ENCODE data around the gene AHSA1. TPM values are rescaled to one million over a fixed set of nuclear protein-coding genes. Genes with fewer than 3 reads are reported as not detected.
A peak's percentile ranks its signal among the peaks of the same experiment; 100 is the strongest.

The AHSA1 gene
- total RNA-seq, 3 donors from 2014 or later: 81.0 to 121 (median 110) TPM

- Histone ChIP-seq H3K27me3 (no peaks in the 10 kb centered on the region), H3K4me3 (no peak overlapping the region), H3K4me1 (no peaks in the 10 kb centered on the region), H3K9me3 (no peaks in the 10 kb centered on the region), H3K27ac (no peak overlapping the region), H3K36me3 (peaks cover 24% of the 10 kb centered on the region)
- DNase-seq (ENCODE audit: low spot score in 2 of 2): no peak
- TF ChIP-seq, protein P1, sequence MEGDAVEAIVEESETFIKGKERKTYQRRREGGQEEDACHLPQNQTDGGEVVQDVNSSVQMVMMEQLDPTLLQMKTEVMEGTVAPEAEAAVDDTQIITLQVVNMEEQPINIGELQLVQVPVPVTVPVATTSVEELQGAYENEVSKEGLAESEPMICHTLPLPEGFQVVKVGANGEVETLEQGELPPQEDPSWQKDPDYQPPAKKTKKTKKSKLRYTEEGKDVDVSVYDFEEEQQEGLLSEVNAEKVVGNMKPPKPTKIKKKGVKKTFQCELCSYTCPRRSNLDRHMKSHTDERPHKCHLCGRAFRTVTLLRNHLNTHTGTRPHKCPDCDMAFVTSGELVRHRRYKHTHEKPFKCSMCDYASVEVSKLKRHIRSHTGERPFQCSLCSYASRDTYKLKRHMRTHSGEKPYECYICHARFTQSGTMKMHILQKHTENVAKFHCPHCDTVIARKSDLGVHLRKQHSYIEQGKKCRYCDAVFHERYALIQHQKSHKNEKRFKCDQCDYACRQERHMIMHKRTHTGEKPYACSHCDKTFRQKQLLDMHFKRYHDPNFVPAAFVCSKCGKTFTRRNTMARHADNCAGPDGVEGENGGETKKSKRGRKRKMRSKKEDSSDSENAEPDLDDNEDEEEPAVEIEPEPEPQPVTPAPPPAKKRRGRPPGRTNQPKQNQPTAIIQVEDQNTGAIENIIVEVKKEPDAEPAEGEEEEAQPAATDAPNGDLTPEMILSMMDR (IDR thresholded peaks at IDR 0.05): no peak
- TF ChIP-seq POLR2A (IDR thresholded peaks at IDR 0.05) (no peak), POLR2AphosphoS5 (IDR thresholded peaks at IDR 0.05) (no peak)
- intact Hi-C loops (cut with DNase I; ENCODE audit: low total_unique reads): no loop called here
Measured at GRCh38 chr14:77439861-77440260, 18.0 kb upstream of the AHSA1 start.

DNA sequence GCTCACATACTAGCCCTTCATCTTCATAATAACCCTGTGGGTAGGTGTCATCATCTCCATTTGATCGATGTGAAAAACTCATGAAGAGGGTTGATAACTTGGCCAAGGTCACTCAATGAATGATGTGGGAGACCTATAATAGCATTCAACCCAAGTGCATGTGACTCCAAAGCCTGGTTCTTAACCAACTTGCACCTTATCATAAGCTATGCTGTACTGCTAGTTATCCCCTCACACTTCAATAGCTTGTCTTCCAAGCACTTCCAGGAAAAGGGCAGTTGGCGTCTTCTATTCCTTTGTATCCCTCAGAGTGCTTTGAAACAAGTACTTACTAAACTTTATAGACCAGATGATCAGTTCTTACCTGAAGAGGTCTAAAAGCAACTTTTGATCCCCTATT, 15.7 kb upstream of the AHSA1 start:
- H3K36me3 ChIP-seq: peaks cover 18% of the 10 kb centered on the region
- no peaks in the 10 kb centered on the region for H3K4me1 ChIP-seq
- no peak for DNase-seq (ENCODE audit: low spot score in 2 of 2)
- H3K9me3 ChIP-seq: no peaks in the 10 kb centered on the region
- H3K27me3 ChIP-seq: no peaks in the 10 kb centered on the region
- no peak overlapping the region for H3K27ac ChIP-seq
- intact Hi-C loops (cut with DNase I; ENCODE audit: low total_unique reads): no loop called here
- H3K4me3 ChIP-seq: no peak overlapping the region
- TF ChIP-seq POLR2AphosphoS5 (IDR thresholded peaks at IDR 0.05): no peak
- TF ChIP-seq POLR2A (IDR thresholded peaks at IDR 0.05): no peak
- TF ChIP-seq, protein P1 (IDR thresholded peaks at IDR 0.05): no peak

GRCh38 chr14:77455966-77456640, 1.8 kb upstream of the AHSA1 start:
- no peaks in the 10 kb centered on the region for H3K36me3 ChIP-seq
- intact Hi-C loops (cut with DNase I; ENCODE audit: low total_unique reads): no loop called here
- TF ChIP-seq, protein P1 (IDR thresholded peaks at IDR 0.05): no peak
- TF ChIP-seq POLR2AphosphoS5 (IDR thresholded peaks at IDR 0.05): no peak
- TF ChIP-seq POLR2A (IDR thresholded peaks at IDR 0.05): no peak
- no peaks in the 10 kb centered on the region for H3K9me3 ChIP-seq
- peaks cover 0 to 20% of the 10 kb centered on the region in 2 donors for H3K4me1 ChIP-seq
- no peaks in the 10 kb centered on the region for H3K27me3 ChIP-seq
- H3K4me3 ChIP-seq: peak overlapping the region; percentile 90 to 99 (median 98)
- no peak overlapping the region for H3K27ac ChIP-seq
- no peak for DNase-seq (ENCODE audit: low spot score in 2 of 2)

DNA sequence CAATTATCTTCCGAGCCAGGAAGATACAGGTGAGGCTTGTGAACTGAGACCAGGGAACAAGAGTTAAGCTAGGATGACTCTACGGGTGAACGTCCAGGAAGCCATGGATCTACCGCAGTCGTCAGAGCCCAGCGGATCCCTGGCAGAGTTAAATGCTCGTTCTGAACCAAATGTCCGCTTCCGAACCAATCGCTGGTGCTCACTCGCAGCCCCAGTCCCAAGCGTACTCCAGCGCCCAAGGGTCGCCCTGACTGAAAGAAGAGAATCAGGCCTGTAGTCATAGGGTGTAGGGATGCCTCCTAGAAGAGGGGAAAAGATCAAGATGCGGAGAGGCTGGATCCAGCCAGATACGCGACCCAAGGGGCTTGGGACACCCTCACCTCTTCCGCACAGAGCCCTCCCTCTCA, 775 bp upstream of the AHSA1 start:
- DNase-seq (ENCODE audit: low spot score in 2 of 2): no peak
- Histone ChIP-seq H3K4me1 (peaks cover 0 to 20% of the 10 kb centered on the region in 2 donors), H3K9me3 (no peaks in the 10 kb centered on the region), H3K27ac (peak overlapping the region; percentile 94 to 97), H3K4me3 (peak overlapping the region; percentile 90 to 99 (median 98)), H3K27me3 (no peaks in the 10 kb centered on the region), H3K36me3 (no peaks in the 10 kb centered on the region)
- intact Hi-C loops (cut with DNase I; ENCODE audit: low total_unique reads): no loop called here
- TF ChIP-seq POLR2A (IDR thresholded peaks at IDR 0.05) (peak; percentile 46), POLR2AphosphoS5 (IDR thresholded peaks at IDR 0.05) (no peak)

DNA sequence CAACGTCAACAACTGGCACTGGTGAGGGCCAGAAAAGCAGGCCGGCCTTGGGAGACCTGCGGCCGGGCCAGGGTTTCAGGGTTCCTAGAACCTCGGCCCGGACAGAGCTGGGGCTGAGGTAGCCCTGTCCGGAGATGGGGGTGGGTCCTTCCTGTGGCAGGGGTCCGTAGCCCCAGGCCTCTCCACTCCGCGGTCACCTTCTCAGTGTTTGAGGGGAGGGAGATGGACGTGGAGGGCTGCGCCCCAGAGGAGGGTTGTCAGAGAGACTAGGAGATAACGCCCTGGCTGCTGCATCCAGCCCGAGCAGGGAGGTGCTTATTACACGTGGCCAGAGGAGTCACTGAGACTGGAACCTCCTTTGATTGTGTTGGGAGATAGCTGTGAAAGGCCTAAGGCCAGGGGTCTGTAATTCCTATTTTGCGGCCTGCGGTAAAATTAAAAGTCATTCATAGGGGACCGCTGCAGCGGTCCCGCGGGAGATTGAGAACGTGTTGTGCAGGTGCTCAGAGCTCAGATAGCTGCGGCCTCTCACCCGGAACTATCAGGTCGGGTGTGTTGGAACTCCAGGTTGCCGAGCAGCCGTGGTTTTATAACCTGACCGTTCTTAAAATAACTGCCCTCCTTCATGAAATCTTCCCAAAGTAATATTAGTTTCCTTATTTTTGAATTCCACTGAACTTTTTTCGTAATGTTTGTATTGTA, 507 bp downstream of the AHSA1 start:
- DNase-seq (ENCODE audit: low spot score in 2 of 2): no peak
- Histone ChIP-seq H3K4me1 (peaks cover 0 to 20% of the 10 kb centered on the region in 2 donors), H3K4me3 (peak overlapping the region; percentile 90 to 99 (median 98)), H3K27me3 (no peaks in the 10 kb centered on the region), H3K36me3 (no peaks in the 10 kb centered on the region), H3K9me3 (no peaks in the 10 kb centered on the region), H3K27ac (peak overlapping the region; percentile 94 to 97)
- intact Hi-C loops (cut with DNase I; ENCODE audit: low total_unique reads): no loop called here
- no peak for TF ChIP-seq POLR2AphosphoS5 (IDR thresholded peaks at IDR 0.05)
- TF ChIP-seq, protein P1 (IDR thresholded peaks at IDR 0.05): no peak
- no peak for TF ChIP-seq POLR2A (IDR thresholded peaks at IDR 0.05)
